ENCODE measurements around the gene MRPL14.
A peak's percentile ranks its signal among the peaks of the same experiment; 100 is the strongest.
"Not testable (repeated sequence)": the region's sequence is repeated elsewhere in the genome, so short reads cannot be mapped to it uniquely, and the experiment has no call there.

Gene MRPL14

GRCh38 chr6:44102527-44102926 lies 24.7 kb downstream of the MRPL14 start:
- no peak for DNase-seq (ENCODE audit: low read depth in 1 of 2, low spot score in 1 of 2)

- no peak for DNase-seq (ENCODE audit: low read depth in 1 of 2, low spot score in 1 of 2)
Observed at GRCh38 chr6:44101832-44102231, 25.4 kb downstream of the MRPL14 start.

GRCh38 chr6:44100088-44100550 lies 27.1 kb downstream of the MRPL14 start:
- DNase-seq (ENCODE audit: low read depth in 1 of 2, low spot score in 1 of 2) = no peak

- DNase-seq (ENCODE audit: low read depth in 1 of 2, low spot score in 1 of 2) = no peak
Observed at GRCh38 chr6:44099192-44099591, 28.1 kb downstream of the MRPL14 start.

GRCh38 chr6:44097782-44098317 lies 29.4 kb downstream of the MRPL14 start:
- no peak for DNase-seq (ENCODE audit: low read depth in 1 of 2, low spot score in 1 of 2)

- peak; percentile 47 to 60 for DNase-seq (ENCODE audit: low read depth in 1 of 2, low spot score in 1 of 2)
Observed at GRCh38 chr6:44096612-44097011, 30.6 kb downstream of the MRPL14 start.

DNA sequence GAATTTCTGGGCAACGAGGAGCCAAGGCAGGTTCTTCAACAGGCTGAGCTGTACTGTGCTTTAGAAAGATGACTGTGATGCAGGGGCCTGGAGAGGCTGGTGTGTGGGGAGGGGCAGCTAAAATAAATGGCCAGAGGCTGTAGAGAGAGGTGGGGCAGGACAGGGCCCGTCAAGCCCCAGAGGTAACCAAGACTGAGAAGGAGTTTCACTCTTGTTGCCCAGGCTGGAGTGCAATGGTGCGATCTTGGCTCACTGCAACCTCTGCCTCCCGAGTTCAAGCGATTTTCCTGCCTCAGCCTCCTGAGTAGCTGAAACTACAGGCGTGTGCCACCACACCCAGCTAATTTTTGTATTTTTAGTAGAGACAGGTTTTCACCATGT lies 32.0 kb downstream of the MRPL14 start:
- not testable (repeated sequence) for DNase-seq (ENCODE audit: low read depth in 1 of 2, low spot score in 1 of 2)

- DNase-seq (ENCODE audit: low read depth in 1 of 2, low spot score in 1 of 2) = no peak
Observed at GRCh38 chr6:44094403-44095242, 32.6 kb downstream of the MRPL14 start.

DNA sequence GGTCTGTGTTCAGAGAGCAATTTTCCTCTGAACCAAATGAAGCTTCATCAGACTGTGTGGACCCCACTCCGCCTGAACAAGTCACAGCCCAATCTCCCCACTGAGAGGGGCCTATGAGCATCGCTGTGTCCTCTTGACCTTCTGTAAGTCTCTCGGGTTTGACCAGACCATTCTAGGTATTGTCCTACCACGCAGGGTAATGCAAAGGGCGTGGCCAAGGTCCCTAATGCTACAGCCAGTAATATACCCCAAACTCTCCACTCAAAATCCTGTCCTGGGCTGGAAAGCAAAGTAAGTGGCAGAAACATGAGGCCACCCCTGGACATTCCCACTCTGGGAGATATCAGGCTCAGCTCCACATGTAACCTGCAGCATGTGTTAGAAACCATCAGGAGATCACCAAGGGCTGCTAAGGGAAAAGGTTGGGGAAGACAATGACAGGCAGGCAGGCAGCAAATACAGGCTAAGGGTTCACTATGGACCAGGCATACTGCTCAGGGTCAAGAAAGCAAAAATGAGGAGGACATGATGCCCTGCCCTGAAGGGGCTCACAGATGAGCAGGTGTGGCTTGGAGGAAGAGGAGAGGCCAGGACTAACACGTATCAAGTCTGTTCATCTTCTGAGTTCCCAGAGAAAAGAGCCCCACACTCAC lies 33.4 kb downstream of the MRPL14 start:
- DNase-seq (ENCODE audit: low read depth in 1 of 2, low spot score in 1 of 2) = no peak

DNA sequence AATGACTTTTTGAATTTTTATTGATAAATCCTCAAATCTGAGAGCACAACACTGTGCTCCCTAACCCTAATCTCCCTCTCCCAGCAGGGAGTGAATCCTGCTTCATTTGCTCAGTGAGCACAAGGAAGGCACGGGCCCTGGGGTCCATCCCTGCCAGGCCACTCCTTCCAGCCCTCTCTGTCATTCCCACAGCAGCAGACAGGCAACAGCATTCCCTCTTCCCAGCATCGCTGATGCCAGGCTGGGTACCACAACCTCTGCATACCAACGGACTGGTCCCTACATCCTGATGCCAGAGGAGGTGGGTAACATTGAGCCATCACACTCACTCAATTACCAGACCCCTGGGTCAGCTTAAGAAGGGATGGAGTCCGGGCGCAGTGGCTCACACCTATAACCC lies 34.2 kb downstream of the MRPL14 start:
- no peak for DNase-seq (ENCODE audit: low read depth in 1 of 2, low spot score in 1 of 2)

GRCh38 chr6:44091981-44092884 lies 35.0 kb downstream of the MRPL14 start:
- no peak for DNase-seq (ENCODE audit: low read depth in 1 of 2, low spot score in 1 of 2)

DNA sequence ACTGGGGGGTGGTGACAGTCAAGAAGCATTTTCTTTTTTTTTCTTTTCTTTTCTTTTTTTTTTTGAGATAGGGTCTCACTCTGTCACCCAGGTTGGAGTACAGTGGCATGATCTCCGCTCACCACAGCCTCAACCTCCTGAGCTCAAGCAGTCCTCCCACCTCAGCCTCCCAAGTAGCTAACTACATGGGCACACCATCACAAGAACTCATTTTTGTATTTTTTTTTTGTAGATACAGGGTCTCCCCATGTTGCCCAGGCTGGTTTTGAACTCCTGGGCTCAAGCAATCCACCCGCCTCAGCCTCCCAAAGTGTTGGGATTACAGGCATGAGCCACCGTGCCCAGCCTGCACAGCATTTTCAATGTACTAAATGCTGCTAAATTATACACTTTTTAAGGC lies 35.9 kb downstream of the MRPL14 start:
- not testable (repeated sequence) for DNase-seq (ENCODE audit: low read depth in 1 of 2, low spot score in 1 of 2)

DNA sequence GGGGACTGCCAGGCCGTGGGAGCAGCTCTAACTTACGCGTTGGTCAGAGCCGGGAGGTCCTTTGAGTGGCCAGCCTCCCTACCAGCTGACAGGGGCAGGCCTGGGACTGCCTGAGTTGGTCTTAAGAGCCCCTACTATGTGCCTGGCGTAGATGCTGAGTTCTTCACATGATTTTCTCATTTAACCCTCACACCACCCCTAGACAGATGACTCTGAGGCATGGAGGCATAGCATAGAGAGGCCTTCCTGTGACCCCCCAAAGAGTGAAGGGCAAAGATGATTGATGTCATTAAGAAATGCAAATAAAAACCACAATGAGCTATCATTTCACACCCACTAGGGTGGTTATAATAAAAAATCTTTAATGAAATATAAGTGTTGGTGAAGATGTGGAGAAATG lies 36.8 kb downstream of the MRPL14 start:
- no peak for DNase-seq (ENCODE audit: low read depth in 1 of 2, low spot score in 1 of 2)

GRCh38 chr6:44088827-44089590 lies 38.2 kb downstream of the MRPL14 start:
- no peak for DNase-seq (ENCODE audit: low read depth in 1 of 2, low spot score in 1 of 2)

DNA sequence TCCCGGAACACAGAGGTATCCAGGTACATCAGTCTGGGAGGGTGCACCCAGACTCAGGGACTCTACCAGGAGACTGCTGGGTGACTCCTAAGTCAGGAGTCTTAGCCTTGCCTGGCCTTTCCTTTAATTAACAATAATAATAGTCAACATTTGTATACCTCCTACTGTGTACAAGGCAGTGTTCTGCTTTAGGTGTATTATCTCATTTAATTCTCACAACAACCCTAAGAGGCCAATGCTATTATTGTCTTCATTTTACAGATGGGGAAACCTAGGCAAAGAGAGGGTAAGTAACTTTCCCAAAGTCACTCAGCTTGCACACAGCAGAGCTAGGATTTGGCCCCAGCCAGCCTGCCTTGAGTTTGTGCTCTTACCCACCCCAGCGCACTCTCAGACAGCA lies 39.6 kb downstream of the MRPL14 start:
- DNase-seq (ENCODE audit: low read depth in 1 of 2, low spot score in 1 of 2) = no peak

- no peak for DNase-seq (ENCODE audit: low read depth in 1 of 2, low spot score in 1 of 2)
Observed at GRCh38 chr6:44086931-44087574, 40.2 kb downstream of the MRPL14 start.

- DNase-seq (ENCODE audit: low read depth in 1 of 2, low spot score in 1 of 2) = no peak
Observed at GRCh38 chr6:44085219-44085618, 42.0 kb downstream of the MRPL14 start.

DNA sequence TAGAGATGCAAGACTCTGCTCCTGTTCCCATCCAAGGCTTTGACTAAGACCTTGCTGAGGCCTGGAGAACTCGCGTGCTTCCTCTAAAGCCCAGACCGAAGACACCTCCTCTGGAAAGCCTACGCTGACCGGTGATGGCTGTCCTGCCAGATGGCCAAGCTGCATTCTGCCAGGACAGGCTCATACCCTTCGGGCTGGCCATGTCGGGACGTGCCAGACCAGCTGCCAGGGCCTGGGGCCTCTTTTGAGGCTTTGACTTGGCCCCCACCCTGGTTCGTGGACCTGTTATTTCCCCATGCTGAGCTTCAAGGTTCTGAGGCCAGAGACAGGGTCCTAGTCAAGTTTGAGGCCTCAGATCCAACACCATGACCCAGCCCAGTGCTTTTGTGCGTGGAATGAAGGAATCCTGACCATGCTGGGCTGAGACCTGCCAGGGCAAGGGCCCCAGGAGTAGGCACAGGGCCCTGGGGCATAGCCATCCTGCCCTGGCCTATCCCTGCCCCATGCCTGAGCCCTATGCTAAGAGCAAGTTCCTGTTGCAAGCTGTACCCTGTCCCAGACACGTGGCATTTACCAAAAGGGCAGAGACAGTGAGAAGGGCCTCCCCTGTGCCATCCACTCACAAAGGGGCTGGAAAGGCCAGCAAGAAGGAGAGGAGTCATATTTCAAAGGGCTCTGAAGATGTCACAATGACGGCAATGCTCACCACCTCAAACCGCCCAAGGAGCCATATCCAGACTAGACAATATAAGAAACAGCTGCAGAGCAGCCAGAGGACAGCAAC lies 42.8 kb downstream of the MRPL14 start:
- no peak for DNase-seq (ENCODE audit: low read depth in 1 of 2, low spot score in 1 of 2)

- DNase-seq (ENCODE audit: low read depth in 1 of 2, low spot score in 1 of 2) = no peak
Observed at GRCh38 chr6:44082872-44083321, 44.4 kb downstream of the MRPL14 start.
